NCI-H446 (cell line): ENCODE results near the gene PVALEF.

ENCODE experiments used
- DNase-seq, 2 experiments: peaks; one replicate each; lab custom pipeline; 2025; lab: John Stamatoyannopoulos, UW

Gene PVALEF

GRCh38 chr17:81128774-81129173 is 36.5 kb upstream of the PVALEF start:
- no peak for DNase-seq

- no peak for DNase-seq
Observed at GRCh38 chr17:81129289-81129688, 36.0 kb upstream of the PVALEF start.

GRCh38 chr17:81129711-81130367 is 35.5 kb upstream of the PVALEF start:
- no peak for DNase-seq

GRCh38 chr17:81130385-81131361 is 34.6 kb upstream of the PVALEF start:
- DNase-seq: no peak

- no peak for DNase-seq
Observed at GRCh38 chr17:81131486-81132196, 33.7 kb upstream of the PVALEF start.

GRCh38 chr17:81132197-81132540 is 33.1 kb upstream of the PVALEF start:
- DNase-seq: no peak

GRCh38 chr17:81132770-81133723 is 32.3 kb upstream of the PVALEF start:
- no peak for DNase-seq

GRCh38 chr17:81134064-81134781 is 31.1 kb upstream of the PVALEF start:
- DNase-seq: no peak

- peak; percentile 42 to 79 for DNase-seq
Observed at GRCh38 chr17:81135505-81136278, 29.6 kb upstream of the PVALEF start.

- DNase-seq: no peak
Observed at GRCh38 chr17:81136366-81136765, 28.9 kb upstream of the PVALEF start.

- DNase-seq: no peak
Observed at GRCh38 chr17:81137248-81137647, 28.1 kb upstream of the PVALEF start.

- DNase-seq: no peak
Observed at GRCh38 chr17:81138083-81138482, 27.2 kb upstream of the PVALEF start.

GRCh38 chr17:81138500-81138899 is 26.8 kb upstream of the PVALEF start:
- no peak for DNase-seq

GRCh38 chr17:81139428-81139827 is 25.9 kb upstream of the PVALEF start:
- DNase-seq: no peak

- DNase-seq: no peak
Observed at GRCh38 chr17:81140018-81140417, 25.3 kb upstream of the PVALEF start.

GRCh38 chr17:81140695-81141094 is 24.6 kb upstream of the PVALEF start:
- no peak for DNase-seq

GRCh38 chr17:81142301-81143199 is 22.8 kb upstream of the PVALEF start:
- DNase-seq: peak; percentile 42 to 77

GRCh38 chr17:81143200-81143527 is 22.1 kb upstream of the PVALEF start:
- DNase-seq: no peak
